ENCODE data around the gene LAMP1. TPM values are rescaled to one million over a fixed set of nuclear protein-coding genes. Genes with fewer than 3 reads are reported as not detected.
A peak's percentile ranks its signal among the peaks of the same experiment; 100 is the strongest.
"Not testable (repeated sequence)": the region's sequence is repeated elsewhere in the genome, so short reads cannot be mapped to it uniquely, and the experiment has no call there.

Gene LAMP1, protein sequence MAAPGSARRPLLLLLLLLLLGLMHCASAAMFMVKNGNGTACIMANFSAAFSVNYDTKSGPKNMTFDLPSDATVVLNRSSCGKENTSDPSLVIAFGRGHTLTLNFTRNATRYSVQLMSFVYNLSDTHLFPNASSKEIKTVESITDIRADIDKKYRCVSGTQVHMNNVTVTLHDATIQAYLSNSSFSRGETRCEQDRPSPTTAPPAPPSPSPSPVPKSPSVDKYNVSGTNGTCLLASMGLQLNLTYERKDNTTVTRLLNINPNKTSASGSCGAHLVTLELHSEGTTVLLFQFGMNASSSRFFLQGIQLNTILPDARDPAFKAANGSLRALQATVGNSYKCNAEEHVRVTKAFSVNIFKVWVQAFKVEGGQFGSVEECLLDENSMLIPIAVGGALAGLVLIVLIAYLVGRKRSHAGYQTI
- total RNA-seq: 100 to 1,000 TPM; 122 to 128 TPM
- long read RNA-seq, transcript LAMP1-201 (9 exons, 2,699 nt): major isoform, 7 of 12 reads
- long read RNA-seq, partial matches to known transcripts: 2 of 12 reads
- long read RNA-seq, other reads (novel, unspliced or antisense): 3 of 12 reads

- intact Hi-C loops (cut with DNase I): no loop called here
These were observed at the start of gene LAMP1 for GRCh38 chr13:113296823-113297369. TSS of gene LAMP1 (plus strand) at chr13:113297239. CDS start at chr13:113297435, 196 bp downstream.

DNA sequence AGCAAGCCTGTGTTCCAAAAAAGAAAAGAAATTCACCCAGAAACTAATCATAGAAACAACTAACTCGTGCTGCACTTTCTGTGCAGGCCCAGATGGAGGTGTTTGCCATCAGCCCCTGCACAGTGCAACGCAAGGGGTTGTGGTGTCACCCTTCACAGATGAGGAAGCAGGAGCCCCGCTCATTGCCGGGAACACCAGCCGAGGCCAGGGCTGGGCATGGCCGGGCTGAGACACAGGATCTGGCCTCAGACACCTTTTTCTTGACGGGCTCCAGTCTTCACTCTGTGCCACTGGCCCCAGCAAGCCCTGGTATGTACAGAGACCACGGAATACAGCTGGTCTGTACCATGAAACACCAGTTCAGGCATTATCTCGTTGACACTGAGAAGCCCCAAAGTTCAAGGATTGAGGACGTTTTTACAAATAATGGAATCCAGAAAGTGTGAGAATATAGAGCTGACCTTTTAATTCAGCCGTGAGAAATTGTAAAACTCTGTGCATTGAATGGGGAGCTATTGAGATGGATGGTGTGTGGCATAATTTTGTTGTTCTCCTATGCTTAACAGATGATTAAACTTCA lies 44.4 kb upstream of the LAMP1 start:
- no peak for ATAC-seq

More at GRCh38 chr13:113296823-113297369, at the start of gene LAMP1:
- ATAC-seq: peak; percentile 94 to 96
- DNase-seq: peak; percentile 99

GRCh38 chr13:113257908-113258307 lies 39.1 kb upstream of the LAMP1 start:
- DNase-seq; ATAC-seq; intact Hi-C loops (cut with DNase I): not testable (repeated sequence)

More for the DNA sequence above, 44.4 kb upstream of the LAMP1 start:
- intact Hi-C loops (cut with DNase I): no loop called here
- no peak for DNase-seq

GRCh38 chr13:113258321-113259054 lies 38.6 kb upstream of the LAMP1 start:
- DNase-seq: no peak
- intact Hi-C loops (cut with DNase I): no loop called here
- ATAC-seq: peak in 1 of 2 donors; percentile 30

DNA sequence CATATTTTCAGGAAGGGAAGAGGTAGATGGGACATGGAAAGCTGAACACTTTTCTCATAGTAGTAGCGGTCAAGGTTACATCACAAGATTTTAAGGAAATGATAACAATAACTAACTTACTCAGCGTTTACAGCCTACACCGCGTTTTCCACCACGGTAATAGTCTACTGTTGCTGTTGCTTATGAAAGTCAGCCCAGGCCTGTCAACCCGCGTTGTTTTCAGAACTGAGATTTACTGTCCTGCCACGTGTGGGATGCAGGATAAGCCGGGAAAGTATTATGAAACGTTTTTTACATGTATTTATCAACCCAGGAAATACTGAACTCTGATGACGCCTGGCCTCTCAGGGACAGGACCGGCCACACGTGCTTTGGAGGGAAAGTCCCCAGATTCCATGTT lies 36.0 kb upstream of the LAMP1 start:
- DNase-seq: no peak
- intact Hi-C loops (cut with DNase I): no loop called here
- ATAC-seq: no peak

DNA sequence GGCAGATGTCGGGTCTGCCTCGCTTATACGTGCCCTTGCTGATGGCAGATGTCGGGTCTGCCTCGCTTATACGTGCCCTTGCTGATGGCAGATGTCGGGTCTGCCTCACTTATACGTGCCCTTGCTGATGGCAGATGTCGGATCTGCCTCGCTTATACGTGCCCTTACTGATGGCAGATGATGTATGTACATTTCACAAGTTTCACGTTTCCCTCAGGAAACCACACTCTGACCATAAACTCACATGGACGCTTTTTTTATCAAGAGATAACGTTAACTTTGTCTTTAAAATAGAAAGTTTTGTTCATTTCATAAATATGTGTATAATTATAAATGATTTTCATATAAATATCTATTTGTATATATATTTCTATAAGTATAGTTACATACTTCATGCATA lies 34.0 kb upstream of the LAMP1 start:
- intact Hi-C loops (cut with DNase I); DNase-seq; ATAC-seq: not testable (repeated sequence)

DNA sequence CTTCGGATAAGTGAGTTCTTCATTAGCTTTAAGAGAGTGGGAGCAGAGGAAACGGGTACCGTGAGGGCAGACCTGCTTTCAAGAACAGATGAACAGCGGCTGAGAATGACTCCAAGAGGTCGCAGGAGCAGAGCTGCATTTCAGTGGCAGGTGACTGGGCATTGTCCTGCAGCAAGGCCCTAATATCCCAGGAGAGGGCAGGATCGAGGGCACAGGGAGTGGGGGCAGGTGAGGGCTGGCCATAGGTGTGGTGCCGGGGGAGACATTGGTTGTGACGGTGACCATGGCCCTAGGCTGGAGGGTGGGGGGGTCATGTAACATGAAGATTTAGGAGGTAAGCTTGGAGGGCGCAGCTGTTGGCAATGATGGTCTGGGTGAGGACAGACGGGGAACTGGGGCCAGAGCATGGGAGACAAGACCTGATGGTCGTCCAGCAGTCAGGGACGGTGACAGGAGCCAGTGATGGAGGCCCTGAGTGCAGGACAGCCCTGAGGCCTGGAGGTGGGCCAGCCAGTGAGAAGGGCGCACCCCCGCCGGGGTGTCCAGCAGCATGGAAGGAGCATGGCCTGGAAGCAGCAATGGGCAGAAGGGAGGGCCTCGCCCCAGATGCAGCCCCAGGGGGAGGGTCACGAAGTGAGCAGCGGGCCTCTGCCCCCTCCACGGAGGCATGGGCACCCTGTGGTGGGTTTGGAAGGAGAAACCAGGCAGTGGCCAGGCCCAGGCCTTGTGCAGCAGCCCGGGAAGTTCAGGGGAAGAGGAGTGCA lies 29.2 kb upstream of the LAMP1 start:
- intact Hi-C loops (cut with DNase I): no loop called here
- ATAC-seq: peak in 1 of 2 donors; percentile 42

DNA sequence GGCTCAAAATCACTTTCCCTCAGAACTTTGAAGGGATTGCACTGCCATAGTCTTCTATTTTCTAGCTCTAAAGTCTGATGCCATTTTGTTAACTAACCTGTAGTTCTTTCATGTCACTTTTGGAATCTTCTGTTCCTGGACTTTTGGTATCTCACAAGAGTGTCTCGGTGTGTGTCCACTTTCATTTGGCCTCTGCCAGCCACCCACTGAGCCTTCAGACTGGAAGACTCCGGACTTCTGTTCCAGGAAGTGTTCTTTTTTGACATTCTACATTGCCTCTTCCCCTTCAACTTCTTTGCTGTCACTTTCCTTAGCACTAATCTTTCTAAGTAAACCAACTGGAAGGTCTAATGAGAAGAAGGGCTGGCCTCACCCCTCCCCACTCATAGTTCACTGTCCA lies 25.0 kb upstream of the LAMP1 start:
- ATAC-seq: no peak
- intact Hi-C loops (cut with DNase I): loop anchor here in 1 of 2 donors (10.0 kb wide), 1 partner anchor 123 kb away; no protein-coding TSS in a partner anchor
- no peak for DNase-seq

More for the DNA sequence above, 29.2 kb upstream of the LAMP1 start:
- DNase-seq: no peak

GRCh38 chr13:113272701-113273181 lies 24.3 kb upstream of the LAMP1 start:
- intact Hi-C loops (cut with DNase I): loop anchor here in 1 of 2 donors (10.0 kb wide), 1 partner anchor 122 kb away; no protein-coding TSS in a partner anchor
- no peak for DNase-seq
- ATAC-seq: peak in 1 of 2 donors; percentile 41

DNA sequence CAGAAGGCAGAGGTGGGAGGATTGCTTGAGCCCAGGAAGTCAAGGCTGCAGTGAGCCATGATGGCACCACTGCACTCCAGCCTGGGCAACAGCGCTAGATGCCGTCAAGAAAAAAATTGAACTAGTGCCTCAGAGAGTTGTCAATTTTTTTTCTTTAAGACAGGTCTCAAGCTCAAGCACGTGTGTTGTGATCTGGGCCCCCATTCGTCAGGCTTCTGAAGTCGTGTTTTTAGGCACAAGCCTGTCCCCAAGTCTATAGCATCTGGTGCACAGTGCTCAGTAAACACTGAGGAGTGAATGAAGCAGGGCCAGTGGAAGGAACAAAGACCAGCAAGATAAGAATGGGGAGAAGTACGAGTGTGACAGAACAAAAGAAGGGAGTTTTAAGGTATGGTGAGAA lies 23.7 kb upstream of the LAMP1 start:
- no peak for DNase-seq
- no peak for ATAC-seq
- intact Hi-C loops (cut with DNase I): loop anchor here in 1 of 2 donors (10.0 kb wide), 1 partner anchor 121 kb away; no protein-coding TSS in a partner anchor

DNA sequence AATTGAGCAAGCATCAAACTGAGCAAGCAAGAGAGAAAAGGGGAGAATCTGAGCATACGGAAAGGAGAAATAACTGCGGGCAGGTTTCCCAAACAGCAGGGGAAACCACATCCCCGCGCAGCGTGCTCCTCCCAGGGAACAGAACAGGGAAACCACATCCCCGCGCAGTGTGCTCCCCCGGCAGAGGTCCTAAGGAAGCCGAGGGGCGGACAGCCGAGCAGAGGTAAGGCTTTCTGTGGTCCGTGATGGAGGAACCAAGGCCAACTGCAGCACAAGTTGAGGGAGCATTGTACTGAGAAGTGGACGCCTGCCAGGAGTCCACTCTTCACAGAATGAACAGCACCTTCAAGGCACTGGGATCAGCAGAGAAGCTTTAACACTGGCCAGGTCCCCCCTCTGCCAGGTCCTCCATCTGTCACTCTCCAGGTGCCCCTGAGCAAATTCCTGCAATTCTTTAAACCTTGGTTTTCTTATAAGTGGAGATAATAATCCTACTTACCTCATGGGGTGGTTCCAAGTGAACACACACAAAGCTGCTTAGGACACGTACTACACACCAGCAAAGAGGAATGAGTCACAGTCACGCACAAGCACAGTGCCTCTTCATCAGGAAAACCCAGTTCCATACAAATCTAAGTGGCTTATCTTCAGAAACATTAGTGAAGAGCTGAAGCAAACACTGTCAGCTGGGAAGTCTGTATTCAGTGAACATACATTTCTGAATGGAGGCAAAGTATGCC lies 23.0 kb upstream of the LAMP1 start:
- intact Hi-C loops (cut with DNase I): loop anchor here in 1 of 2 donors (10.0 kb wide), 1 partner anchor 121 kb away; no protein-coding TSS in a partner anchor
- ATAC-seq: peak; percentile 24 to 36
- DNase-seq: no peak

DNA sequence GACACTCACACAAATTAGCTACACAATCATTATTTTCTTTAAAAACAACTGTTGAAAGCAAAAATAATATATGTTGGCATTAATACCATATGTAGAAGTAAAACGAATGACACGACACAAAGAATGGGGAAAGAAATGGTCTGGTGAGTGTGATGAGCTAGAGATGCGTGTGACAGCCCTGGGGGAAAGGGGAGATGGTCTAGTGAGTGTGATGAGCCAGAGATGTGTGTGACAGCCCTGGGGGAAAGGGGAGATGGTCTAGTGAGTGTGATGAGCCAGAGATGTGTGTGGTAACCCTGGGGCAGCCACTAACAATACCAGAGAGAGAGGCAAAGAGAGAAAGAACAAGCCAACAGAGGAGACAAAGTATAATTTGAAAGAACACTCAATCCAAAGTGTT lies 22.3 kb upstream of the LAMP1 start:
- intact Hi-C loops (cut with DNase I): loop anchor here (5.0 to 10.0 kb wide), 2 partner anchors 118 to 120 kb away; no protein-coding TSS in a partner anchor
- ATAC-seq: peak in 1 of 2 donors; percentile 20
- DNase-seq: no peak

GRCh38 chr13:113275387-113275786 lies 21.7 kb upstream of the LAMP1 start:
- intact Hi-C loops (cut with DNase I): loop anchor here (5.0 to 10.0 kb wide), 2 partner anchors 117 to 119 kb away; no protein-coding TSS in a partner anchor
- DNase-seq (no peak), ATAC-seq (peak; percentile 70 to 76)

DNA sequence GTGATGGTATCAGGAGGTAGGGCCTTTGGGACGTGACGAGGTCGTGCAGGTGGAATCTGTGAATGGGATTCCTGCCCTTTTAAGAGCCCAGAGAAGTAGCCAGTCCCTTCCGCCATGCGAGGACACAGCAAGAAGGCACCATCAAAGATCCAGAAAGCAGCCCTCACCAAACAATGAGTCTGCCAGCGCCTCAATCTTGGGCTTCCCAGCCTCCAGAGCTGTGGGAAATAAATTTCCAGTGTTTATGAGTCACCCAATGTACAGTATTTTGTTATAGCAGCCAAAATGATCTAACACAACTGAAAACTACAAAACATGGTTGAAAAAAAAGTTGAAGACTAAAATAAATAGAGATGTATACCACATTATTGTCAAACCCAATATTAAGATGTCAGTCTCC lies 16.9 kb upstream of the LAMP1 start:
- no peak for ATAC-seq
- intact Hi-C loops (cut with DNase I): no loop called here

DNA sequence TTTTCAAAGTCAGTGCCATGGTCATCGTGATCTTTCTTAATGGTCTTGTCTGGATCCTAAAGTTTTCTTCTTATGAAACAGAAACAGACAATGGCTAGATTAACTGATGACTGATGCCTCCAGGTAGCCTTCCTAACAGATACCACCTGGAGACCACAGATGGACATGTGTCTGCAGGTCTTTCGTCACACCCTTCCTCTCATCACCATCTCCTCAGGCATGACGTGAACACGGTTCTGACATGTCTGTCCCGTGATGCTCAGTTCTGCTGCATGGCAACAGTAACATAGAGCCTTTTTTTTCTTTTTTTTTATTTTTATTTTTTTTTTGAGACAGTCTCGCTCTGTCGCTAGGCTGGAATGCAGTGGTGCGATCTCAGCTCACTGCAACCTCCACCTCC lies 13.1 kb upstream of the LAMP1 start:
- no peak for ATAC-seq
- DNase-seq: no peak
- intact Hi-C loops (cut with DNase I): no loop called here

More for the DNA sequence above, 16.9 kb upstream of the LAMP1 start:
- no peak for DNase-seq

DNA sequence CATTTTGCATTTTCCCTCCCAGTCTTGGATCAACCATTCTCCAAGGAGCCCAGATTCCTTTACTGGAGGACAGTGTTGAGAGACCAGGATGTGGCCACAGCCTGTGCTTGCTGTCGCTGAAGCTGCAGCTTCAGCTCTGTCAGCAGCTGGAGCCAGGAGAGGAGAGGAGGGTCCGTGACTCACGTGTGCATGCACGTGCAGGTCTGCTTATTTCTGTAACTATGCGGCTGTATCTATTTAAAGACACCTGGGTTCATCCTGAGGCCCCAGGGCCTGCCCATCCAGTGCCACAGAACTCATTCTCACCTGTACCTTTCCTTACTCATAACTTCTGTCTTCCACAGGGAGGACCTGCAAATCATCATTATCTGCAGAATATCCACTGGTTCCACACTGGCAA lies 8.2 kb upstream of the LAMP1 start:
- intact Hi-C loops (cut with DNase I): no loop called here
- DNase-seq (no peak), ATAC-seq (no peak)

- DNase-seq (no peak), ATAC-seq (no peak)
- intact Hi-C loops (cut with DNase I): no loop called here
These were observed 5.9 kb upstream of the LAMP1 start for GRCh38 chr13:113291129-113291528.
